ENCODE measurements around the gene GALNT15. TPM values are rescaled to one million over a fixed set of nuclear protein-coding genes. Genes with fewer than 3 reads are reported as not detected.

Gene GALNT15
- total RNA-seq: 5.5 TPM

DNA sequence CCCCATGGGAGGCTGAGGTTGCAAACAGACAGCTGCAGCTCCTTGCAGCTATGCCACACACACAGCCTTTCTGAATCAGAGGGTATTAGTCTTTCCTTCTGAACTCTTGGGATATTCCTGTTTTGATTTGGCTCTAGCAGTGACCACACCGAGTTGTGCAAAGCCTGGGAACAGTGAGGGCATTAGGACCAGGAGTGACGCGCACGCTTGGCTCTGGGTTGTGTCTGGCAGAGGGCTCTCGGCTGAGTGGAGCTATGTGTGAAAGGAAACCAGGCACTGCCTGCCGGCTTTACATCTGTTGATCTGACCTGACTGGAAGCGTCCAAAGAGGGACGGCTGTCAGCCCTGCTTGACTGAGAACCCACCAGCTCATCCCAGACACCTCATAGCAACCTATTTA is at the start of gene GALNT15:
GALNT15 (plus strand) TSS at position 292 of the 400 bp plus-strand sequence. CDS start 472 bp downstream, outside the sequence.
- peak; percentile 94 for DNase-seq

DNA sequence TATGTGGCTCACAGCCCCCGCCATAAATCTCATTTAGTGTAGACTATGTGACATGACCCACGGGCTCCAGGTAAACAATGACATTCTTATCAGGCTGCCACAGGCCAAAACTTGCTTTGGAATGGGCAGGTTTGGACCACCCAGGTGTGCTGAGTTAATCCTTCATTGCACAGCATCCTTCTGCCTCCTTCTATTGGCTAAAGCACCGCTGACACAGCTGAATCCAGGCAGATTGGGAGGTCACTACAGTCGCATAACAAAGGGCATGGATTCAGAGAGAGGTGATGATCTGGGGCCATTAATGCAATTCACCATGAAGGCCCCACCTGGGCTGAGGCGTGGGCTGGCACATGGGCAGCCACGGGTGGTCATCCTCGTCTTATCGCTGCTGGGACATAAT is 47.8 kb upstream of the GALNT15 start:
- no peak for DNase-seq

- no peak for DNase-seq
Measured at GRCh38 chr3:16127249-16127648, 47.2 kb upstream of the GALNT15 start.

- DNase-seq: peak; percentile 69
Measured at GRCh38 chr3:16130066-16130465, 44.4 kb upstream of the GALNT15 start.

- no peak for DNase-seq
Measured at GRCh38 chr3:16132190-16132589, 42.3 kb upstream of the GALNT15 start.

- peak; percentile 90 for DNase-seq
Measured at GRCh38 chr3:16132928-16133327, 41.6 kb upstream of the GALNT15 start.

- DNase-seq: no peak
Measured at GRCh38 chr3:16134173-16134928, 40.1 kb upstream of the GALNT15 start.

DNA sequence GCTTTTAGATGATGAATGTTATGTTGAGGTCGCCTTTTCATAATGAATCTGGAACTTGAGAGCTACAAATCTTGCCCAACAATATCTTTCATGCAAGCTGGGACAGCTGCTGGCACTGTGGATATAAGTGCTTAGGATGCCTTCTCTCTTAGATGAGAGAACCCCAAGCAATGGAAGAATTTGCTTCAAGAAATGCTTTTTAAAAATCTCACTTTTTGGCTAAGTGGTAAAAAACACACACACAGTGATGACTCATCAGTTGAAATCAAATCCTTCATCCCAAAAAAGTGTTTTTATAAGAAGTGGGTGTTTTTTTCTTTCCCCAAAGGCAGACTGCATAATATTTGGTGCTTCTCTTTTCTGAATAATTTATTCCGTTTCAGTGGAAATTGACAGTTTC is 38.4 kb upstream of the GALNT15 start:
- DNase-seq: peak; percentile 61

DNA sequence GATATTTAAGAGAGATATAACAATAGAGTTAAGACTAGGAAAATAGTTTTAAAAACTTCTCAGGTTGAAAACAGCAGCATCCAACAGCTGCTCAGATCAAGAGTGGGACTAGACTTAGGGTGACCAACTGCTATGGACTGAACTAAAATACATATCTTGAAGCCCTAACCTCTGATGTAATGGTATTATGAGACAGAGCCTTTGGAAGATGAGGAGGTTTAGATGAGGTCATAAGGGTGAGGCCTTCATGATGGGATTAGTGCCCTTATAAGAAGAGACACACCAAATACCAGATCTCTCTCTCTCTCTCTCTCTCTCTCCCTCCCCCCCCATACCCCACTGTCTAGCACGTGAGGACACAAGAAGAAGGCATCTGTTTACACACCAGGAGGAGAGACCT is 37.4 kb upstream of the GALNT15 start:
- DNase-seq: no peak

DNA sequence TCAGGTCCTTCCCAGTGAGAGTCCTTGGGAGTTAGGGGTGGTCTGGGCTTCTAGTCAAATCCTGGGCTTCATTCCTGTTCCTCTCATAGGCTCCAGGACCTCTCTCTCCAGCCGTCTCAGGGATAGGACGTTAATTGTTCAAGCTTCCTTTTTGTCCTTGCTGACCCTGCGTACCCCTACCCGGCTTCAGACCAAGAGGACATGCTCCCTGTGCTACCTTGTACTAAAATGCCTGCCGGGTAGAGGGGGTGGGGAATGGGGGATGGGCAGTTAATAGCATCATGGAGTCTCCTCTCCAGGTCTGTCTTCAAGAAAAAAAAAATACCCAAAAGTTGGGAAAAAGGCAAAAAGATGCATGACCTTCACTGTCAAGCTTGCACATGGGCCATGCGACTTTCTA is 36.5 kb upstream of the GALNT15 start:
- DNase-seq: no peak

- no peak for DNase-seq
Measured at GRCh38 chr3:16140116-16140893, 34.2 kb upstream of the GALNT15 start.

DNA sequence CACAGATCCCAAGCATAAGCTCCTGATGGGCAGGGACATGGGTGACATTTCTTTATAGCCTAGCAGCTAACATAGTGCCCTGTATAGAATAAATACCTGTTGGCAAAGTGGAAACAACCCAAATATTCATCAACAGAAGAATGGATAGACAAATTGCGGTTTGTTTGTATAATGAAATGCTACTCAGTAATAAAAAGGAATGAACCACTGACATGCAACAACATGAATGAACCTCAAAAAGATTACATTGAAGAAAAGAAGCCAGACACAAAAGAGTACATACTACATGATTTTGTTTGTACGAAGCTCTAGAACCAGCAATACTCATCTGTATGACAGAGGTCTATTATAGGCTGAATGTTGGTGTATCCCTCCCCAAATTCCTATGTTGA is 33.6 kb upstream of the GALNT15 start:
- DNase-seq: no peak

DNA sequence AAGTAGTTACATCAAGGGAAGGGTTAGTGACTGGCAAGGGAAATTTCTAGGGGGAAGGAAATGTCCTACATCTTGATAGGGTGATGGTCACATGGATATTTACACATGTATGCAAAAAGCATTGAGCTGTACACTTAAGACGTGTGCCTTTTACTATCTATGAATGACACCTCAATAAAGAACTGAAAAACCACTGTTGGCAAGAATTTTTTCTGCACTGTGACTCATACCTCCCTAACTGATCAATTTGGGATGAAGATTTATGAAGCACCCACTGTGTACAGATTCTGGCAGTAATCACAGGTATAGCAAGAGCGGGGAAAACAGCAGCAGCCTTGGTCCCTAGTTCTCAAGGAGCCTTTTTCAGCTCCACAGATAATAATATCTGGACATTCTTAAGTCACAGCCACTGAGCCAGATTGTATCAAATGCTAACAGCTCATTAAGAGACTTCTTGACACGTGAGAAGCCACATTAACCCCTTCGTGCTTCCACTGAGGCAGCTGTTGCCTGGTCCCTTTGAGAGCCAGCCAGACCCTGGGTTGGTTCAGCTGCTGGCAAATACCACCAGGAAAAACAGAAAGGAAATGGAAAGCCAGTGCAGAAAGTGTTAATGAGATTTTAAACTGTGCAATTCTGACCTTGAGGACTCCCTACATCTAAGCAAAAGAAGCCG is 32.0 kb upstream of the GALNT15 start:
- DNase-seq: peak; percentile 81

DNA sequence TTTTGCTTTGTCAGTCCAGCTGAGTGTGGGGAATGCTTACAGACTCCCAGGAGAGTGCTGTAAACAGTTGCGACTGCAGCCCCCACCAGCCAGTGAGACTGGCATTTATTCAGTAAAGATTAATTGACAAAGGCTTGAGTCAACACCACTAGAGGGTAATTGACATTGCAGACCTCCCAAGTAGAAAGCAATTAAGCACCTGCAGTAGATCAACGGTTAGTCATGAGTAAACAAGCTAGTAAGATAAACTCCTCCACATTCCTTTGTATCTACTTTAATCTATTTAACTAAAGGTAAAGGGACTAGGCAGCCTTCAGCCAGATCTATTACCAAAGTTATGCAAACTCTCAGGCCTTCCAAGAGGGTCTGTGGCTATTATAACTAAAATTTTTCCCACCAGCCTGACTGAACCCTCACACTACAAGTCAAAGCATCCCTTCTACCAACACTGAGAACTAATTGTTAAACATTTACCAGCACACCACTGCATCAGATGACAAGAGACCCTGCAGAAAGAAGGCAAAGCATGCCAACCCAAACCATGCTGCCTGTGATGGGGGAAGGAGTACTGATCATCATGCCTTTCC is 30.5 kb upstream of the GALNT15 start:
- no peak for DNase-seq

DNA sequence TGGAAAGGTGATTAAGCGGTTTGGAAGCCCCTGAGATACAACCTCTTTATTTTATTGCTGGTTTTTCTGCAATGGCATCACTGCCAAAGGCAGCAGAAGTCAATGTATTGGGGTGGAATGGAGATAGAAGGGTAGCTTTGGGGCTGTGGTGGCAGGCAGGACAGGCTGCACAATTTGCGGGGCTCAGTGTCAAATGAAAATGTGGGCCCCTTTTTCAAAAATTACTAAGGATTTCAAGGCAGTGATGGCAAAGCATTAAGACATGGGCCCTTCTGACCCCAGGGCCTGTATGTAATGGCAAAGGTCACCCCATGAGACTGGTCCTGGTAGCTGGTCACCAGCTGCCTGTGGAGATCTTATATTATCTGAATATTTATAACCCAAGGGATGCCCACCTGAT is 29.3 kb upstream of the GALNT15 start:
- no peak for DNase-seq

GRCh38 chr3:16146015-16146730 is 28.3 kb upstream of the GALNT15 start:
- no peak for DNase-seq

GRCh38 chr3:16147220-16147994 is 27.1 kb upstream of the GALNT15 start:
- no peak for DNase-seq

- no peak for DNase-seq
Measured at GRCh38 chr3:16148213-16148612, 26.3 kb upstream of the GALNT15 start.

GRCh38 chr3:16148783-16149182 is 25.7 kb upstream of the GALNT15 start:
- DNase-seq: peak; percentile 82

DNA sequence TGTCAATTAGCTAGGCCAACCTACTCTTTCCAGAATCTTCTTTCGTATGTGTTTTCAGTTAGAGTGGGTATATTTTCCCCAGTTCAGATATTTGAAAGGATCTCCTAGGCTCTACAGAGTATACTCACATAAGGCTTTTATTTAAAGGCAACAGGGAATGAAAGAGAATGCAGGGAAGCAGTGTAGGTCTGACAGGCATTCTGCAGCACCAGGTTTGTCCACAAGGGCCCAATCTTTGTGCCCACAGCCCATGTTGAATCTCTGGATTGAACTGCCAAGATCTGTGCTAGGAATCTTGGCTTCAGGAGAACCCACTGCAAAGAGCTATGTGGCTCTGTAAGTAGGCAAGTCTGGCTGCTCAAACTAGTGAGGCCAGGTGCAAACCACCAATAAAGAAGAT is 24.2 kb upstream of the GALNT15 start:
- DNase-seq: no peak

DNA sequence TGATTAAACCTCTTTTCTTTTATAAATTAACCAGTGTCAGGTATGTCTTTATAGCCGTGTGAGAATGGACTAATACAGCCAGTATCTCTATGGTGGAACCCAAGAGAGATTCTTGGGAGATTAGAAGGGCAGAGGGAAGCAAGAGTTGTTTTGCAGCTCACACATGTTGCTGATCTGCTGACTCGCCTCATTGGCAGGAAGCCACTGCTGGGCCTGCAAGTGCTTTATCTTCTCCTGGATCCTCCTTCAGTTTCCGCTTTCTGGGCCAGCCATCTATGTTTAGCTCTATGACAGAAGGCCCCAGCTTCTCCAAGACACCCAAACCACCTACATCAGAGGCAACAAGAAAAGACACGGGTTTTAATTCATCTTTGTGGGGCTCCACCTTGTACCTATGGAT is 23.4 kb upstream of the GALNT15 start:
- no peak for DNase-seq
